H1 (cell line): ENCODE measurements around the gene SLIT3. TPM values are rescaled to one million over a fixed set of nuclear protein-coding genes. Genes with fewer than 3 reads are reported as not detected.

Experiments used
- CTCF ChIA-PET: fragments of 300-600 bp; sonication (Branson Sonifier 250); formaldehyde crosslinking; loops from one replicate; lab custom pipeline; 2021; ENCODE audit not compliant: partially characterized antibody; lab: Charles Lee
- POLR2A ChIA-PET: fragments of 300-600 bp; sonication (Branson Sonifier 250); formaldehyde crosslinking; loops from one replicate; lab custom pipeline; 2021; ENCODE audit warnings: inconsistent platforms; ENCODE audit not compliant: partially characterized antibody; lab: Charles Lee
- DNase-seq, 2 experiments: peaks; one replicate each; pipeline versions ENCODE4 v3.0.0 to v3.0.0-alpha.2; 2010 to 2022; ENCODE audit warnings: low spot score in 2 of 2, low read depth in 1 of 2, mixed read lengths in 1 of 2
- FAIRE-seq: peaks from 2 replicates; lab custom pipeline; 2011; peaks lifted over from hg19 to GRCh38; lab: Jason Lieb, UNC
- H2AFZ ChIP-seq: 2 replicates; pipeline ENCODE4 v1.8.1; 2012; ENCODE audit warnings: low read length, inconsistent platforms
- H2AK5ac ChIP-seq: 2 replicates; pipeline ENCODE4 v1.6.1; 2013; ENCODE audit warnings: low read depth, low read length
- H2BK120ac ChIP-seq: replicated peaks from 2 replicates; pipeline ENCODE3; 2013; ENCODE audit warnings: low read depth, low read length, inconsistent platforms
- H2BK12ac ChIP-seq: 2 replicates; pipeline ENCODE4 v1.6.1; 2013; ENCODE audit warnings: low read depth, low read length
- H2BK15ac ChIP-seq: 2 replicates; pipeline ENCODE4 v1.6.1; 2013; ENCODE audit warnings: low read length
- H2BK20ac ChIP-seq: 2 replicates; pipeline ENCODE4 v1.6.1; 2013; ENCODE audit warnings: low read length
- H2BK5ac ChIP-seq: 2 replicates; pipeline ENCODE4 v1.6.1; 2013; ENCODE audit warnings: low read depth, low read length
- H3K14ac ChIP-seq: 2 replicates; pipeline ENCODE4 v1.6.1; 2013; ENCODE audit warnings: inconsistent platforms; ENCODE audit not compliant: insufficient read length
- H3K18ac ChIP-seq: 2 replicates; pipeline ENCODE4 v1.6.1; 2013; ENCODE audit warnings: low read length; ENCODE audit errors: extremely low read depth
- H3K23ac ChIP-seq: 2 replicates; pipeline ENCODE4 v1.6.1; 2013; ENCODE audit warnings: inconsistent platforms; ENCODE audit not compliant: insufficient read length
- H3K23me2 ChIP-seq: 2 replicates; pipeline ENCODE4 v1.6.1; 2013; ENCODE audit warnings: low read depth, low read length
- H3K27ac ChIP-seq: 2 replicates; pipeline ENCODE4 v1.6.1; 2011; ENCODE audit warnings: low read depth, low read length, inconsistent platforms
- H3K27me3 ChIP-seq, 4 experiments: replicated peaks in 1 of 4; 1 replicate in 1 of 4; 2 replicates in 3 of 4; pipeline versions ENCODE4 v1.6.1 to v1.8.1; 2011 to 2013; ENCODE audit warnings: low read length in 3 of 4, mild to moderate bottlenecking in 3 of 4, inconsistent platforms in 2 of 4, mixed read lengths in 2 of 4, moderate library complexity in 1 of 4; ENCODE audit not compliant: control insufficient read depth in 3 of 4, insufficient read depth in 3 of 4; ENCODE audit errors: extremely low read depth in 1 of 4
- H3K36me3 ChIP-seq, 4 experiments: 2 replicates each; pipeline versions ENCODE4 v1.6.1 to v1.8.1; 2011 to 2013; ENCODE audit warnings: mild to moderate bottlenecking in 4 of 4, low read length in 3 of 4, moderate library complexity in 2 of 4, control low read depth in 1 of 4, inconsistent platforms in 1 of 4; ENCODE audit not compliant: insufficient read depth in 4 of 4, control insufficient read depth in 2 of 4
- H3K4ac ChIP-seq: replicated peaks from 2 replicates; pipeline ENCODE3; 2013; ENCODE audit warnings: low read length, low read depth, mixed read lengths, inconsistent platforms; ENCODE audit not compliant: insufficient read length
- H3K4me1 ChIP-seq, 4 experiments: replicated peaks in 1 of 4; 1 replicate in 1 of 4; 2 replicates in 3 of 4; pipeline versions ENCODE4 v1.6.1 to v1.8.1; 2011 to 2013; ENCODE audit warnings: low read length in 3 of 4, inconsistent platforms in 2 of 4, mixed read lengths in 1 of 4; ENCODE audit not compliant: insufficient read depth in 4 of 4, control insufficient read depth in 3 of 4
- H3K4me2 ChIP-seq, 2 experiments: 2 replicates each; pipeline versions ENCODE4 v1.6.1 to v1.8.1; 2011 to 2013; ENCODE audit warnings: low read depth in 2 of 2, low read length in 2 of 2, control low read depth in 1 of 2, inconsistent platforms in 1 of 2, mild to moderate bottlenecking in 1 of 2; ENCODE audit not compliant: insufficient read depth in 1 of 2
- H3K4me3 ChIP-seq, 4 experiments: fragments of 200-600, 300-600 bp in 1 of 4; sonication (generic), shearing (Covaris generic), sonication (Bioruptor Twin) in 1 of 4; 2 replicates each; pipeline versions ENCODE4 v1.5.1 to v1.8.1; 2011 to 2016; ENCODE audit warnings: low read length in 4 of 4, low read depth in 3 of 4, control low read depth in 2 of 4, inconsistent platforms in 2 of 4, mild to moderate bottlenecking in 2 of 4, mixed read lengths in 1 of 4, moderate library complexity in 1 of 4; ENCODE audit not compliant: insufficient read depth in 2 of 4; ENCODE audit errors: extremely low read depth in 1 of 4
- H3K56ac ChIP-seq: replicated peaks from 2 replicates; pipeline ENCODE3; 2013; ENCODE audit warnings: low read depth, mild to moderate bottlenecking, mixed read lengths, low read length, inconsistent platforms; ENCODE audit not compliant: insufficient read length
- H3K79me1 ChIP-seq: 2 replicates; pipeline ENCODE4 v1.6.1; 2013; ENCODE audit warnings: low read depth, low read length, control low read depth
- H3K79me2 ChIP-seq, 2 experiments: 2 replicates each; pipeline versions ENCODE4 v1.6.1 to v1.8.1; 2012 to 2013; ENCODE audit warnings: low read length in 2 of 2, mild to moderate bottlenecking in 2 of 2, inconsistent platforms in 1 of 2; ENCODE audit not compliant: insufficient read depth in 2 of 2, control insufficient read depth in 1 of 2
- H3K9ac ChIP-seq, 4 experiments: replicated peaks in 1 of 4; 1 replicate in 1 of 4; 2 replicates in 3 of 4; pipeline versions ENCODE4 v1.6.1 to v1.8.1; 2011 to 2013; ENCODE audit warnings: low read depth in 3 of 4, low read length in 3 of 4, control low read depth in 2 of 4, mild to moderate bottlenecking in 2 of 4, moderate library complexity in 2 of 4, inconsistent platforms in 1 of 4; ENCODE audit errors: extremely low read depth in 1 of 4
- H3K9me3 ChIP-seq, 2 experiments: 2 replicates each; pipeline versions ENCODE4 v1.6.1 to v1.8.1; 2012 to 2013; ENCODE audit warnings: mild to moderate bottlenecking in 2 of 2, moderate library complexity in 2 of 2, control low read depth in 1 of 2, inconsistent platforms in 1 of 2, low read depth in 1 of 2, low read length in 1 of 2, mixed read lengths in 1 of 2; ENCODE audit not compliant: insufficient read depth in 2 of 2
- H4K20me1 ChIP-seq, 2 experiments: replicated peaks in 1 of 2; 2 replicates each; pipeline versions ENCODE3 to v1.8.1; 2011 to 2013; ENCODE audit warnings: inconsistent platforms in 2 of 2, low read length in 2 of 2, mild to moderate bottlenecking in 1 of 2; ENCODE audit not compliant: insufficient read depth in 2 of 2, control insufficient read depth in 1 of 2
- H4K5ac ChIP-seq: 2 replicates; pipeline ENCODE4 v1.6.1; 2013; ENCODE audit warnings: low read length, low read depth, mixed read lengths, inconsistent platforms; ENCODE audit not compliant: insufficient read length
- H4K8ac ChIP-seq: 2 replicates; pipeline ENCODE4 v1.8.0; 2013; ENCODE audit warnings: mild to moderate bottlenecking, moderate library complexity, low read length, inconsistent platforms; ENCODE audit not compliant: insufficient read depth; ENCODE audit errors: extremely low read depth
- H4K91ac ChIP-seq: replicated peaks from 2 replicates; pipeline ENCODE3; 2013; ENCODE audit warnings: low read length, mixed read lengths, inconsistent platforms; ENCODE audit not compliant: insufficient read length
- CTBP2 ChIP-seq: IDR thresholded peaks from 2 replicates; pipeline ENCODE4 v1.7.0; 2011; ENCODE audit warnings: borderline replicate concordance, mild to moderate bottlenecking, moderate library complexity, mixed read lengths, low read length; ENCODE audit not compliant: insufficient read depth, insufficient read length
- FOSL1 ChIP-seq: IDR thresholded peaks from 2 replicates; pipeline ENCODE4 v1.6.1; 2011; ENCODE audit warnings: mild to moderate bottlenecking, low read depth, low read length, moderate library complexity; ENCODE audit not compliant: insufficient read depth
- JUN ChIP-seq: IDR thresholded peaks from 2 replicates; pipeline ENCODE4 v1.6.1; 2011; ENCODE audit warnings: low read depth, mild to moderate bottlenecking, improper control_type of control experiment, low read length
- SIRT6 ChIP-seq: IDR thresholded peaks from one replicate; pipeline ENCODE4 v1.7.1; 2012; ENCODE audit warnings: low read length, inconsistent platforms
- TAF1 ChIP-seq: IDR thresholded peaks from 2 replicates; pipeline ENCODE4 v1.6.1; 2011; ENCODE audit warnings: mild to moderate bottlenecking, low read depth, low read length
- TCF12 ChIP-seq: IDR thresholded peaks from 2 replicates; pipeline ENCODE4 v1.6.1; 2011; ENCODE audit warnings: low read depth, mild to moderate bottlenecking, low read length
- WGBS, 2 experiments: shearing (Covaris generic) in 1 of 2; methylation state at CpG; one replicate each; pipeline versions ENCODE4 v1.1.6 to v1.1.7; 2013 to 2015; ENCODE audit warnings: low lambda C conversion rate in 2 of 2, mixed read lengths in 2 of 2, inconsistent platforms in 1 of 2, low coverage in 1 of 2, missing lambda C conversion rate in 1 of 2; ENCODE audit not compliant: insufficient replicate concordance in 2 of 2, insufficient coverage in 1 of 2, insufficient read length in 1 of 2; ENCODE audit errors: extremely low coverage in 1 of 2, missing lambda C conversion rate in 1 of 2; 5-methylcytosine and 5-hydroxymethylcytosine counted together
- polyA plus RNA-seq, 7 experiments: library from polyadenylated mRNA; depleted of rRNA in 3 of 7; stranded (reverse) in 5 of 7; unstranded in 2 of 7; fragments of >200 nt in 5 of 7; fragments of 200-250 nt in 2 of 7; gene quantifications; 1 replicate in 5 of 7; 2 replicates in 1 of 7; 4 replicates in 1 of 7; pipeline versions ENCODE4 v1.2.1 to v1.2.3, GENCODE V29; 2011 to 2013; ENCODE audit warnings: missing spikeins in 2 of 7, mixed read lengths in 2 of 7
- total RNA-seq: library from RNA; stranded (reverse); fragmentation: NEBNext Ultra II Directional; extraction: Animal tissue kit (Norgen Biotek cat#: 25700); gene quantifications from 2 replicates; pipeline ENCODE4 v1.2.1, GENCODE V29; 2021

SLIT3 gene
- total and polyA plus RNA-seq, 2 of the 8 experiments (the other 6 are each of a cell fraction or from before 2014, with no cell fraction given) = 1.1 to 1.2 TPM

DNA sequence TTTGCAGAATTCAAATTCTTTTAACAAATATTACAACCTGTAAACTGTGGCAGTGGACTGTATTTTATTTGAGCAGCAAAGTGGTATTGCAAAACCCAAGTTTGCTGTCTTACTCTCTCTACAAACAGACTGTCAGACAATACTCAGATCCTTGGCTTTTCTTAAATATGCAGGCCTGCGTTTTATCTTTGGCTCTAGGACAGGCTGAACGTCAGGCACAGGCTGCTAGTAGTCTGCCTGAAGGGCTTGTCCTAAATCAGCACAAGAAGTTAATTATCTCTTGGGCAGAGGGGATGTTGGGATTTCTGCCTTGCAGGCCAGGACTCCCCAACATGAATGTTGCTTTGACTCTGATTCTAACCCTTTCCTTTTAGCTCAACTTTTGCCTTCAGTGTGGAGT, 147.5 kb downstream of the SLIT3 start:
- Histone ChIP-seq H3K4ac (no peak overlapping the region), H3K9ac (no peak overlapping the region), H2BK120ac (no peak overlapping the region), H3K27me3 (no peaks in the 10 kb centered on the region), H2BK5ac (no peak overlapping the region), H3K4me1 (peaks cover 0 to 6% (median 5%) of the 10 kb centered on the region in 4 experiments; a peak in 3 of 7 replicates), H3K23ac (no peak overlapping the region), H3K27ac (no peak overlapping the region), H3K9me3 (no peaks in the 10 kb centered on the region), H4K5ac (no peak overlapping the region), H4K20me1 (no peaks in the 10 kb centered on the region), H2BK20ac (no peak overlapping the region), H3K79me2 (no peaks in the 10 kb centered on the region), H4K8ac (no peak overlapping the region), H2AFZ (no peak overlapping the region), H3K18ac (no peak overlapping the region), H3K4me2 (no peak overlapping the region), H3K79me1 (no peaks in the 10 kb centered on the region), H2BK15ac (no peak overlapping the region), H3K36me3 (no peaks in the 10 kb centered on the region), H3K23me2 (no peaks in the 10 kb centered on the region; the same call in 1 of the 2 replicates), H2AK5ac (no peak overlapping the region), H3K14ac (no peak overlapping the region), H3K56ac (no peak overlapping the region), H4K91ac (no peak overlapping the region), H3K4me3 (no peak overlapping the region), H2BK12ac (no peak overlapping the region)
- TF ChIP-seq CTBP2 (no peak), TCF12 (no peak), JUN (no peak), FOSL1 (no peak), SIRT6 (no peak), TAF1 (no peak)
- ChIA-PET POLR2A (no interaction called here), CTCF (interaction anchor here (1.0 to 9.8 kb wide), 4 partner anchors 36 to 206 kb away, joined by 3 to 69 read pairs (median 4); no protein-coding TSS in a partner anchor)
- FAIRE-seq (no peak), DNase-seq (no peak)
- WGBS, 2 experiments = 75% methylated on average over 2 of the region's 2 CpGs; no CpG with 5 or more reads in 1 of the 2 experiments
